K562 (cell line): ENCODE results near the gene LENG8. TPM values are rescaled to one million over a fixed set of nuclear protein-coding genes. Genes with fewer than 3 reads are reported as not detected.

Source experiments
- ATAC-seq: fragments of 200-7000 bp; cut with Tn5 transposase; 3 replicates; pipeline ENCODE4 v1.9.1; 2020; ENCODE audit warnings: moderate library complexity
- BruUV-seq: library from RNA; stranded (reverse); fragments of 400-500 nt; replicated peaks from 2 replicates; lab custom pipeline; 2021; lab: Mats Ljungman, UMichigan
- CTCF ChIA-PET: fragments of 300-600 bp; formaldehyde crosslinking; extraction: SDS; loops from one replicate; lab custom pipeline; 2021; ENCODE audit warnings: low intra/inter-chr PET ratio; lab: Yijun Ruan, JAX
- POLR2A ChIA-PET: fragments of 300-600, 350-650 bp; sonication (Branson Sonifier 250); formaldehyde crosslinking; extraction: SDS; loops from one replicate; lab custom pipeline; 2021; ENCODE audit warnings: antibody characterized with exemption, inconsistent platforms; lab: Yijun Ruan, JAX
- DNase-seq, 4 experiments: peaks; one replicate each; pipeline versions ENCODE4 v3.0.0 to v3.0.0-alpha.2; 2011 to 2018; ENCODE audit warnings: low spot score in 3 of 4, mixed read lengths in 3 of 4; ENCODE audit errors: extremely low read depth in 1 of 4
- FAIRE-seq: peaks from 2 replicates; lab custom pipeline; 2011; peaks lifted over from hg19 to GRCh38; lab: Jason Lieb, UNC
- H2AFZ ChIP-seq: 2 replicates; pipeline ENCODE4 v1.6.0; 2011; ENCODE audit warnings: low read depth, low read length, control low read depth, inconsistent platforms
- H3K27ac ChIP-seq: fragments of 200-600 bp; 3 replicates; pipeline ENCODE4 v1.8.0; 2011; ENCODE audit warnings: low read depth, mild to moderate bottlenecking, control low read depth, inconsistent platforms, low read length, moderate library complexity, mixed read lengths; ENCODE audit errors: extremely low read depth
- H3K27me3 ChIP-seq, 2 experiments: fragments of 300-600 bp in 1 of 2; 2 replicates in 1 of 2; 3 replicates in 1 of 2; pipeline versions ENCODE4 v1.6.0 to v1.8.0; 2011; ENCODE audit warnings: inconsistent platforms in 2 of 2, low read length in 2 of 2, mild to moderate bottlenecking in 1 of 2, mixed read lengths in 1 of 2, moderate library complexity in 1 of 2; ENCODE audit not compliant: control insufficient read depth in 2 of 2, insufficient read depth in 2 of 2
- H3K36me3 ChIP-seq: fragments of 300-600 bp; 3 replicates; pipeline ENCODE4 v1.8.0; 2011; ENCODE audit warnings: mild to moderate bottlenecking, low read length, inconsistent platforms; ENCODE audit not compliant: control insufficient read depth, insufficient read depth
- H3K4me1 ChIP-seq, 2 experiments: fragments of 200-600 bp in 1 of 2; replicated peaks in 1 of 2; 2 replicates in 1 of 2; 3 replicates in 1 of 2; pipeline versions ENCODE4 v1.5.1 to v1.8.0; 2011; ENCODE audit warnings: inconsistent platforms in 2 of 2, low read length in 2 of 2, mild to moderate bottlenecking in 1 of 2, mixed read lengths in 1 of 2, moderate library complexity in 1 of 2; ENCODE audit not compliant: control insufficient read depth in 2 of 2, insufficient read depth in 2 of 2
- H3K4me2 ChIP-seq: 2 replicates; pipeline ENCODE4 v1.6.1; 2011; ENCODE audit warnings: low read length, control low read depth, inconsistent platforms, mixed read lengths; ENCODE audit not compliant: insufficient read depth
- H3K4me3 ChIP-seq: fragments of 200-600 bp; sonication (generic), shearing (Covaris generic); 2 replicates; pipeline ENCODE4 v1.5.1; 2016; ENCODE audit warnings: control low read depth, inconsistent platforms
- H3K79me2 ChIP-seq: fragments of 200-600 bp; 3 replicates; pipeline ENCODE4 v1.8.0; 2011; ENCODE audit warnings: low read length, inconsistent platforms; ENCODE audit not compliant: control insufficient read depth, insufficient read depth
- H3K9ac ChIP-seq, 2 experiments: 2 replicates each; pipeline versions ENCODE4 v1.6.0 to v1.6.1; 2011; ENCODE audit warnings: low read depth in 2 of 2, low read length in 2 of 2, control low read depth in 1 of 2, inconsistent platforms in 1 of 2, mild to moderate bottlenecking in 1 of 2, mixed read lengths in 1 of 2; ENCODE audit not compliant: insufficient read depth in 1 of 2
- H3K9me1 ChIP-seq: one replicate; pipeline ENCODE4 v1.6.0; 2011; ENCODE audit warnings: inconsistent platforms, mild to moderate bottlenecking, low read length, moderate library complexity; ENCODE audit not compliant: control insufficient read depth, insufficient read depth
- H3K9me3 ChIP-seq: replicated peaks from 2 replicates; pipeline ENCODE4 v1.5.1; 2011; ENCODE audit warnings: low read depth, low read length, inconsistent platforms; ENCODE audit not compliant: control insufficient read depth, insufficient read depth
- H4K20me1 ChIP-seq: replicated peaks from 2 replicates; pipeline ENCODE4 v1.6.1; 2011; ENCODE audit warnings: low read length, inconsistent platforms, mixed read lengths; ENCODE audit not compliant: control insufficient read depth, insufficient read depth
- ARID2 ChIP-seq: fragments of 450-650 bp; IDR thresholded peaks from 2 replicates; pipeline ENCODE4 v1.6.1; 2017; ENCODE audit warnings: antibody characterized with exemption, mild to moderate bottlenecking
- CREB1 ChIP-seq, 2 experiments: sonication (generic) in 1 of 2; formaldehyde crosslinking in 1 of 2; IDR thresholded peaks; 2 replicates each; pipeline versions ENCODE4 v1.6.1 to v1.8.0; 2012 to 2022; ENCODE audit warnings: inconsistent platforms in 1 of 2, mild to moderate bottlenecking in 1 of 2, missing genetic modification reagents in 1 of 2, moderate library complexity in 1 of 2
- ESRRB ChIP-seq: fragments of 250-450 bp; sonication (Bioruptor Pico); IDR thresholded peaks from 2 replicates; pipeline ENCODE4 v1.5.0; 2020; ENCODE audit warnings: mild to moderate bottlenecking, moderate library complexity, borderline replicate concordance
- MAZ ChIP-seq, 2 experiments: fragments of 450-650 bp in 1 of 2; sonication (generic) in 1 of 2; formaldehyde crosslinking; IDR thresholded peaks in 1 of 2; conservative IDR thresholded peaks in 1 of 2; 2 replicates each; pipeline versions ENCODE4 v1.4.0 to v1.5.0; 2020; ENCODE audit warnings: mild to moderate bottlenecking in 1 of 2, missing genetic modification reagents in 1 of 2
- POLR2G ChIP-seq: fragments of 200-400 bp; formaldehyde crosslinking; IDR thresholded peaks from 2 replicates; pipeline ENCODE4 v1.6.1; 2017; ENCODE audit warnings: low read depth, mild to moderate bottlenecking, antibody characterized with exemption, low read length, moderate library complexity
- RBM22 ChIP-seq: fragments of 200-400 bp; formaldehyde crosslinking; IDR thresholded peaks from 2 replicates; pipeline ENCODE4 v1.6.1; 2018; ENCODE audit warnings: low read length, low read depth; ENCODE audit not compliant: poor library complexity, severe bottlenecking
- TBP ChIP-seq: optimal IDR thresholded peaks from 2 replicates; pipeline ENCODE3; 2011; ENCODE audit warnings: low read depth, low read length, improper control_type of control experiment
- TCF7 ChIP-seq: sonication (generic); IDR thresholded peaks from 2 replicates; pipeline ENCODE4 v1.6.1; 2016; ENCODE audit warnings: antibody characterized with exemption, borderline replicate concordance
- THRAP3 ChIP-seq: fragments of 450-650 bp; IDR thresholded peaks from 2 replicates; pipeline ENCODE4 v1.6.1; 2016; ENCODE audit warnings: mild to moderate bottlenecking, inconsistent platforms, borderline replicate concordance
- ZBTB1 ChIP-seq: sonication (generic); formaldehyde crosslinking; IDR thresholded peaks from 2 replicates; pipeline ENCODE4 v1.8.1; 2023; ENCODE audit warnings: missing genetic modification reagents, low read depth, mild to moderate bottlenecking, borderline replicate concordance
- ZFX ChIP-seq: sonication (generic); formaldehyde crosslinking; IDR thresholded peaks from 2 replicates; pipeline ENCODE4 v1.8.0; 2022; ENCODE audit warnings: mild to moderate bottlenecking, missing genetic modification reagents, moderate library complexity
- ZNF146 ChIP-seq: IDR thresholded peaks from one replicate; pipeline ENCODE4 v1.6.1; 2018; ENCODE audit warnings: missing compliant biosample characterization; ENCODE audit not compliant: unreplicated experiment
- WGBS: fragments of 100-300 bp; shearing (Covaris generic); methylation state at CpG from one replicate; pipeline ENCODE4 v1.1.6; 2016; ENCODE audit warnings: low coverage, mixed read lengths; ENCODE audit not compliant: insufficient coverage; ENCODE audit errors: missing lambda C conversion rate; 5-methylcytosine and 5-hydroxymethylcytosine counted together
- in situ Hi-C: fragments of 300-500 bp; cut with MboI; formaldehyde crosslinking; loops from 4 replicates; pipeline ENCODE4 v1.15.0; 2018; ENCODE audit warnings: inconsistent platforms, mixed read lengths
- intact Hi-C: fragments of 100-400 bp; cut with micrococcal nuclease; formaldehyde crosslinking; loops from 2 replicates; pipeline ENCODE4 v1.14.2; 2022
- polyA plus RNA-seq, 8 experiments: library from polyadenylated mRNA; depleted of rRNA in 4 of 8; stranded (reverse) in 5 of 8; unstranded in 3 of 8; fragments of >200 nt; fragmentation: Nextera tagmentation in 2 of 8; fragmentation: Illumina TruSeq in 1 of 8; extraction: Ambion mirVana in 2 of 8; extraction: Trizol in 1 of 8; gene quantifications; 2 replicates each; pipeline versions ENCODE4 v1.2.1 to v1.2.3, GENCODE V29; 2011 to 2014; ENCODE audit warnings: inconsistent platforms in 1 of 8, missing spikeins in 1 of 8
- total RNA-seq, 7 experiments: library from RNA; depleted of rRNA in 6 of 7; stranded (reverse); fragments of >200 nt in 6 of 7; fragmentation: Illumina TruSeq in 2 of 7; extraction: Trizol in 2 of 7; gene quantifications; 2 replicates each; pipeline versions ENCODE4 v1.2.1 to v1.2.3, GENCODE V29; 2011 to 2021; ENCODE audit warnings: low replicate concordance in 1 of 7
- TF ChIP-seq, protein P1 (sequence below), 3 experiments: fragments of 200-800 bp in 1 of 3; fragments of 250-450 bp in 1 of 3; fragments of 450-650 bp in 1 of 3; sonication (Bioruptor Pico) in 1 of 3; sonication (Bioruptor generic) in 1 of 3; formaldehyde crosslinking in 1 of 3; IDR thresholded peaks; 2 replicates each; pipeline versions ENCODE4 v1.6.1 to v1.8.0; 2016 to 2022; ENCODE audit warnings: mild to moderate bottlenecking in 2 of 3, missing genetic modification characterization in 2 of 3, missing compliant biosample characterization in 1 of 3, moderate library complexity in 1 of 3

Gene LENG8
- total and polyA plus RNA-seq, 9 of the 15 experiments (the other 6 are each of a cell fraction or from before 2014, with no cell fraction given): 0.74 to 146 (median 28.1) TPM

DNA sequence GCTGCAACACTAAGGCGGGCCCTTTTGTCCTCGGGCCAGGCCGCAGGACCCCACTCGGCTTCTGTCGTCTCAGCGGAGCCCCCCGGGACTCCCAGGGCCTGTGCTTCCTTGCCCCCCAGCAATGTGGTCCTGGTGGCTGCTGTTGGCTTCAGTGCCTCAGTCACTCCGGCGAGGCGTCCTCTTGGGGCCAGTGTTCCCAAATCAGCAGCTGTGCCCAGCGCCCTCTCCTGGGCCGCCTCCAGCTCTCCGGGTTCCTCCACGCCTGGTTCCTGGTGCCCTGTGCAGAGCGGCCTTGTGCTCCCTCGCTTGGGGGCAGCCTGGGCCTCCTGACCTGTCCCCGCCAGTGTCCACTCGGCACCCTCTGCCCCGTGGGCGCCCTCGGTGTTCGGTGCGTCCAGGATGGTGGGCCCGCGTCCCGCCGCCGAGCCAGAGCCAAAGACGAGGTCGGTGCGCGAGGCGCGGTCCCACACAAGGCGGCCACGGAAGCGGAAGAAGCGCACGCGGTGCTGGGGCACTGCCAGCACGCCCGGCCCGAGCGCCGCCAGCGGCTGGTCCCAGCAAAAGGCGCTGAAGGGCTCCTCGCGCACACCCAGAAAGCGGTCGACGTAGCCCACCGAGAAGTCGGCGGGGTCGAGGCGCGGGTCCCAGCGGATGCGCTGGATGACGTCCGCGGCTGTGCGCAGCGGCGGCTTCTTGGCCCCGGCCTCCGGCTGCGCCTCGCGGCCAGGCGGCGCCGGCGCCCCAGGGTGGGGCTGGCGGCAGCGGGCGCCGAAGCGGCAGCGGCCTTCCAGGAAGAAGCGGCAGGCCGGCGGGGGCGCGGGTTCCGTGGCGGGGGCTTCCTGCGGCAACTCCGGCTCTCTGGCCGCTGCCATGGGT lies 13.9 kb downstream of the LENG8 start (continued):
- TF ChIP-seq ESRRB: 0 out of 2 replicates have a peak, but pooled peaks have one; percentile 36
- TF ChIP-seq POLR2G: peak; percentile 83
- 0 out of 4 replicates have a peak, but pooled peaks of 1 of the 2 experiments have one; percentile 22 for TF ChIP-seq MAZ (CRISPR knock-in tag; conservative IDR thresholded peaks at IDR 0.05 in 1 of 2, IDR thresholded peaks at IDR 0.05 in 1 of 2)
- TF ChIP-seq RBM22: peak; percentile 66
- TF ChIP-seq TBP: no peak

DNA sequence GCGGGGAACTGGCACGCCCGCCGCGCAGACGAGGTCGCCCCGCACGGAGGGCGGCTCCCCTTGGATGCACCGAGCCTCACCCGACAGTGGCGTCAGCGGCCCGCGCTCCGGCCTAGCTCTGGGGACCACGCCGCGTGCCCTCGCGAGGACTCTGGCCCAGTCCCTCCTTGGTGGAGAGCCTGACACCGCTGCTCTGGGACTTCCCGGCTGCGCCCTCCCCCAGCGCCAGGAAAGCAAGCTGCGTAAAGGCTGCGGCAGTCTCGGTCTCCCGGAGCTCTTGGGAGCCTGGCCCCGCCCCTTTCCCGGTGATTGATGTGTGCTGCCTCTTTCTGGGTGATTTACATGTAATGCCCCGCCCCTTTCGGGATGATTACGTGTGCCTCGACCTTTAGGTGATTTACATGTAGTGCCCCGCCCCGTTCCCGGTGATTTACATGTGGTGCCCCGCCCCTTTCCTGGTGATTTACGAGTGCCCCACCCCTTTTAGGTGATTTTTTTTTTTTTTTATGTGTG lies 14.6 kb downstream of the LENG8 start, which contains the start of gene LENG9:
TSS of gene LENG9 (minus strand) at position 248 of the 513 bp plus-strand sequence. CDS start 252 bp downstream, outside the sequence.
- peak within 1 kb of the TSS; percentile 84 to 90 for H3K9ac ChIP-seq
- H3K9me1 ChIP-seq: no peaks in the 10 kb centered on the region
- in situ Hi-C loops: no loop called here
- H3K4me1 ChIP-seq: peaks cover 0 to 38% of the 10 kb centered on the region in 2 experiments; a peak in 2 of 5 replicates
- CTCF ChIA-PET: no interaction called here
- no peaks in the 10 kb centered on the region for H3K27me3 ChIP-seq
- POLR2A ChIA-PET: interaction anchor here (0.6 to 2.0 kb wide), 6 partner anchors 9 to 562 kb away, joined by 3 to 34 read pairs (median 10); partner anchors contain the start of genes CDC42EP5 and LENG8
- H4K20me1 ChIP-seq: peaks cover 11% of the 10 kb centered on the region; the same call in 1 of the 2 replicates
- BruUV-seq: no TSS peak
- peak within 1 kb of the TSS; percentile 95 for H3K27ac ChIP-seq
- peak within 1 kb of the TSS; percentile 85 for H3K4me3 ChIP-seq
- H3K36me3 ChIP-seq: peaks cover 38% of the 10 kb centered on the region
- H3K9me3 ChIP-seq: no peaks in the 10 kb centered on the region
- no peaks in the 10 kb centered on the region for H3K79me2 ChIP-seq
- H3K4me2 ChIP-seq: peak within 1 kb of the TSS; percentile 87
- 22% methylated on average over 37 of the region's 41 CpGs for WGBS
- FAIRE-seq (peak; percentile 100), ATAC-seq (peak; percentile 80), DNase-seq (peak; percentile 82 to 99 (median 88))
- intact Hi-C loops: loop anchor here (1.0 kb wide), 1 partner anchor 14 kb away; the partner anchor contains the start of gene LENG8
- H2AFZ ChIP-seq: peak within 1 kb of the TSS; percentile 97
- TF ChIP-seq TCF7 (0 out of 2 replicates have a peak, but pooled peaks have one; percentile 35), ZBTB1 (peak; percentile 54; the same call in 1 of the 2 replicates), CREB1 (IDR thresholded peaks at IDR 0.05) (no peak), CREB1 (CRISPR knock-in tag; IDR thresholded peaks at IDR 0.05) (peak; percentile 30; the same call in 1 of the 2 replicates), ZNF146 (CRISPR knock-in tag) (peak; percentile 5), ARID2 (no peak), THRAP3 (no peak), ZFX (CRISPR knock-in tag) (peak; percentile 73)
- TF ChIP-seq, protein P1, sequence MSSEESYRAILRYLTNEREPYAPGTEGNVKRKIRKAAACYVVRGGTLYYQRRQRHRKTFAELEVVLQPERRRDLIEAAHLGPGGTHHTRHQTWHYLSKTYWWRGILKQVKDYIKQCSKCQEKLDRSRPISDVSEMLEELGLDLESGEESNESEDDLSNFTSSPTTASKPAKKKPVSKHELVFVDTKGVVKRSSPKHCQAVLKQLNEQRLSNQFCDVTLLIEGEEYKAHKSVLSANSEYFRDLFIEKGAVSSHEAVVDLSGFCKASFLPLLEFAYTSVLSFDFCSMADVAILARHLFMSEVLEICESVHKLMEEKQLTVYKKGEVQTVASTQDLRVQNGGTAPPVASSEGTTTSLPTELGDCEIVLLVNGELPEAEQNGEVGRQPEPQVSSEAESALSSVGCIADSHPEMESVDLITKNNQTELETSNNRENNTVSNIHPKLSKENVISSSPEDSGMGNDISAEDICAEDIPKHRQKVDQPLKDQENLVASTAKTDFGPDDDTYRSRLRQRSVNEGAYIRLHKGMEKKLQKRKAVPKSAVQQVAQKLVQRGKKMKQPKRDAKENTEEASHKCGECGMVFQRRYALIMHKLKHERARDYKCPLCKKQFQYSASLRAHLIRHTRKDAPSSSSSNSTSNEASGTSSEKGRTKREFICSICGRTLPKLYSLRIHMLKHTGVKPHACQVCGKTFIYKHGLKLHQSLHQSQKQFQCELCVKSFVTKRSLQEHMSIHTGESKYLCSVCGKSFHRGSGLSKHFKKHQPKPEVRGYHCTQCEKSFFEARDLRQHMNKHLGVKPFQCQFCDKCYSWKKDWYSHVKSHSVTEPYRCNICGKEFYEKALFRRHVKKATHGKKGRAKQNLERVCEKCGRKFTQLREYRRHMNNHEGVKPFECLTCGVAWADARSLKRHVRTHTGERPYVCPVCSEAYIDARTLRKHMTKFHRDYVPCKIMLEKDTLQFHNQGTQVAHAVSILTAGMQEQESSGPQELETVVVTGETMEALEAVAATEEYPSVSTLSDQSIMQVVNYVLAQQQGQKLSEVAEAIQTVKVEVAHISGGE (CRISPR knock-in tag; IDR thresholded peaks at IDR 0.05): 0 out of 6 replicates have a peak, but pooled peaks of 1 of the 3 experiments have one; percentile 27
